Peyer's patch (tissue), 4 donors: ENCODE measurements around the gene RPL31.

Experiments
- POLR2A ChIP-seq, 2 donors: fragments of 450-650 bp; IDR thresholded peaks; one replicate each; pipeline ENCODE4 v1.5.1; 2017; ENCODE audit warnings: antibody characterized with exemption in 2 of 2, mild to moderate bottlenecking in 2 of 2, moderate library complexity in 2 of 2
- TF ChIP-seq, protein P1 (sequence below), 6 experiments: fragments of 450-650 bp in 4 of 6; fragments of 200-600 bp in 2 of 6; sonication (generic) in 1 of 6; IDR thresholded peaks; one replicate each; pipeline ENCODE4 v1.5.1; 2017 to 2019; ENCODE audit warnings: antibody characterized with exemption in 6 of 6, mild to moderate bottlenecking in 3 of 6, moderate library complexity in 1 of 6

DNA sequence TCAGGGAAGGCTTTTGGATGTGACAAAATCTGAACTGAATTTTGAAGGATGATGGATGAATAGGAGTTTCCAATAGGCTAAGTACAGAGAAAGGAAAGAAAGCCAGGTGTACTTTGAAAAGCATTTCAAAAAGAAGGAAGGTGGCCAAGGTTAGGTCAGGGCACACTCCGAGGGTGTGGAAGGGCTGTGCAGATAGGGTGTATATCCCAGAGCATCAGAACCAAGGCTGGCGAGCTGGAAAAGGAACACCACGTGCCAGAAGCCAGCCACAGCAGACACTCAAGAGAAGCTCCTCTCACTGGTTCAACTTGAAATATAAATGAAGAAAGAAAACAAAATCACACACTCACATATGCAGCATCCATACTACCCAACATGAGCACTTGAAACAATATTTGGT is 51.0 kb downstream of the RPL31 start:
- TF ChIP-seq, protein P1, sequence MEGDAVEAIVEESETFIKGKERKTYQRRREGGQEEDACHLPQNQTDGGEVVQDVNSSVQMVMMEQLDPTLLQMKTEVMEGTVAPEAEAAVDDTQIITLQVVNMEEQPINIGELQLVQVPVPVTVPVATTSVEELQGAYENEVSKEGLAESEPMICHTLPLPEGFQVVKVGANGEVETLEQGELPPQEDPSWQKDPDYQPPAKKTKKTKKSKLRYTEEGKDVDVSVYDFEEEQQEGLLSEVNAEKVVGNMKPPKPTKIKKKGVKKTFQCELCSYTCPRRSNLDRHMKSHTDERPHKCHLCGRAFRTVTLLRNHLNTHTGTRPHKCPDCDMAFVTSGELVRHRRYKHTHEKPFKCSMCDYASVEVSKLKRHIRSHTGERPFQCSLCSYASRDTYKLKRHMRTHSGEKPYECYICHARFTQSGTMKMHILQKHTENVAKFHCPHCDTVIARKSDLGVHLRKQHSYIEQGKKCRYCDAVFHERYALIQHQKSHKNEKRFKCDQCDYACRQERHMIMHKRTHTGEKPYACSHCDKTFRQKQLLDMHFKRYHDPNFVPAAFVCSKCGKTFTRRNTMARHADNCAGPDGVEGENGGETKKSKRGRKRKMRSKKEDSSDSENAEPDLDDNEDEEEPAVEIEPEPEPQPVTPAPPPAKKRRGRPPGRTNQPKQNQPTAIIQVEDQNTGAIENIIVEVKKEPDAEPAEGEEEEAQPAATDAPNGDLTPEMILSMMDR (IDR thresholded peaks at IDR 0.05): no peak
- TF ChIP-seq POLR2A (IDR thresholded peaks at IDR 0.05): no peak
